SK-N-DZ (cell line): ENCODE results near the gene RNF208.

ENCODE experiments used
- DNase-seq: peaks from one replicate; pipeline ENCODE4 v3.0.0-alpha.2; 2015; ENCODE audit warnings: low spot score

The RNF208 gene

GRCh38 chr9:137228506-137228967 lies 6.5 kb upstream of the RNF208 start:
- no peak for DNase-seq

- no peak for DNase-seq
These were observed 5.9 kb upstream of the RNF208 start for GRCh38 chr9:137227853-137228505.

GRCh38 chr9:137227054-137227852 lies 5.2 kb upstream of the RNF208 start, which contains the start of gene RNF224:
TSS of gene RNF224 (plus strand) at chr9:137227502. CDS start at chr9:137228336, 834 bp downstream.
- peak; percentile 84 for DNase-seq

- DNase-seq: no peak
These were observed 4.5 kb upstream of the RNF208 start for GRCh38 chr9:137226338-137227053.

- DNase-seq: no peak
These were observed 3.8 kb upstream of the RNF208 start for GRCh38 chr9:137225699-137226331.

GRCh38 chr9:137224830-137225694 lies 3.0 kb upstream of the RNF208 start, which contains the start of gene CYSRT1:
TSS of gene CYSRT1 (plus strand) at chr9:137225174. CDS start at chr9:137225622, 448 bp downstream.
- no peak for DNase-seq

- DNase-seq: peak; percentile 99
These were observed 1.3 kb upstream of the RNF208 start for GRCh38 chr9:137223078-137223970.

DNA sequence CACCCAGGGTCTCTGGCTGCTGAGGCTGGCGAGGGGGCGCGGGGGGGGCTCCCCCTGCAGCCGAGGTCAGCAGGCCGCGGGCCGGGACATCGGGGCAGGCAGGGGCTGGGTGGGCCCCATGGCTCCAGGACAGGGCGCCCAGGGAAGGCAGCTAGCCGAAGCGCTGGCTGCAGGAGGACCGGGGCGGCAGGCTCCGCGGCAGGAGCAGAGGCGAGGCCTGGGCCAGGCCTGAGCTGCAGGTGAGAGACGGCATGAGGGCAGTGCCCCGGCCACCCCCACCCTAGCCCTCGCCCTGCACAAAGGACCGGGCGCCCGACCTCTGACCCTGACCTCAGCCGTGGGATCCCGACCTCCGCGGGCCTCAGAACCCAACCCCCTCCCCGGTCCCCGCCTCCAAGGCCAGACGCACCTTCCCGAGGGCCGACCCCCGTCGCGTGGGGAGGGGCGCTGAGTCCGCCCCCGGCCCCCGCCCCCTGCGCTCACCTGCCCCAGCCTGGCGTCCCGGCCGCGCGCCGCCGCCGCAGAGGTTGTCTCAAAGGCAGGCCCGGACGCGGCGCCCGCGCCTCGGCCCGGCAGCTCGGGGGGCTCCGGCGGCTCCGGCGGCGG lies 431 bp downstream of the RNF208 start:
- no peak for DNase-seq

GRCh38 chr9:137221095-137221505 lies 940 bp downstream of the RNF208 start:
- no peak for DNase-seq

DNA sequence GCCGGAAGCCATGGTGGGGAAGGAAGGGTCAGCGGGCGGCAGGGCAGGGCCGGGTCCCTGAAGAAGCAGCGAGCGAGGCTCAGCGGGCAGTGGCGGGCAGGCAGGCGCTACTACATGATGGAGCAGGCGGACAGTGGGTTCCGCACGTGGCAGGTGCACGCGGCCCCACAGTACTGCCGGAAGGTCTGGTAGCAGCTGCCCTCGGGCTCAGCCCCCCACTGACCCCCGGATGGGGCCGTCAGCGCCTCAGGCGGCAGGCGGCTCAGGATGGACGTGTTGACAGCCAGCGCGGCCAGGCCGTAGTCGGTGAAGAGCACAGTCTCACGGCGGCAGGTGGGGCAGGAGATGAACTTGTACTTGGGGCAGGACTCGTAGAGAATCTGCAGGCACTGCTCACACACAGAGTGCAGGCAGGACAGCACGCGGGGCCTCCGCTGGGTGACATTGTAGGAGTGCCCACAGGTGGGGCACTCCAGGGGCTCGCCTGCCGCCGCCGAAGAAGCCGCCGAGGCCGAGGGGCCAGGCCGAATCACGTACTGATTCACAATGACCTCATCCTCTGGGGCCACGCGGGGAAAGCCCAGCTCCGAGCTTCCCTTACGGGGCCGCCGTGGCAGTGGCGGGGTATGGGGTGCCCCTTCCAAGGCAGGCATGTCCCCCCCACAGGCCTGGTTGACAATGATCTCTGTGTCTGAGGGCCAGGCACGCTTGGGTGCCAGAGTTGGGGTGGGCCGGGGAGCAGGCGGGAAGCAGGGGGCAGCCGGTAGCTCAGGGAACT lies 1.5 kb downstream of the RNF208 start:
- DNase-seq: no peak

DNA sequence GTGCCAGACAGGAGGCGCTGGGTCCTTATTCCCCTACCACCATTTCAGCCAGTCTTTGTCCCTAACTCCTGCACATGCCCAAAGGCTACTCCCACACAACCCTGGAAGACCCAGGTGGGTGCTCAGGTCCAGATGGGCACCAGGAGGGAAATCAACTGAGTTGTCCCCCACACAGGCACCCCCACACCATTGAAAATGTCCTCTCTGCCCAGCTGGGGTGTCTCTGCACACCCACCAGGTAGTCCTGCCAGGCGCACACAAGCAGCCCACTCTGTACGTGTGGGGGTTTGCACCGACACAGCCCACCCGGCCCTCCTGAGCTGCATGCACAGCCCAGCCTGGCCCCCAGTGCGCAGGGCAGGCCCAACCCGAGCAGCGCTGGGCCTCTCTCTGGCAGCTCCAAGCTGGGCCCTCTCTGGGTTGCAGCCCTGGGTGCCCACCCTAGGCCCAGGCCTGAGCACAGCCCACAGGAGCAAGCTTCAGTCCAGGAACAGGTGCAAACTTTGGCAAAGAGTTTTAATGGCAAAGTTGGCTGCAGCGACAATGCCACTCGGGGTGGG lies 2.2 kb downstream of the RNF208 start:
- DNase-seq: no peak

DNA sequence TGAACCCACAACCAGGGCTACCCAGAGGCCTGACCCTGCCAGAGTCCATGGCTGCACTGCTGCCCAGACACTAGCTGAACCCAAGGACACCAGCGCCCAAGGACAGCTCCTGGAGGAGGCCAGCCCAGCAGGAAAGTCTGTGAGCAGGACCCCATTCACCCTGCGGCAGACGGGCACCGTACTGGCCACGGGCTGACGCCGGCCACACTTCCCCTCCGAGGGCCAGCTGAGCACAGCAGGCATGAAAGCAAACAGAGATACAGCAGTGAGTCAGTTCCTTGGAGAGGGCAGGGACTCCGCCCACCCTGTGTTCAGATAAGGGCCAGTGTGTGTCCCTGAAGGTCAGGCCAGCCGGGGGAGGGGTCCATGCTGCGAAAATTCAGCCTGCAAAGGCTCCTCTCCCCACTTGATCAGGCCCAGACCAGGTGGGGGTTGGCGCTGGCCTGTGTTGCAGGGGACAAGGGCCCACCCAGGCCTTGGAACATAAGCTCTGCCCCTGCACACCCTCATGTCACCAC lies 3.2 kb downstream of the RNF208 start:
- no peak for DNase-seq

DNA sequence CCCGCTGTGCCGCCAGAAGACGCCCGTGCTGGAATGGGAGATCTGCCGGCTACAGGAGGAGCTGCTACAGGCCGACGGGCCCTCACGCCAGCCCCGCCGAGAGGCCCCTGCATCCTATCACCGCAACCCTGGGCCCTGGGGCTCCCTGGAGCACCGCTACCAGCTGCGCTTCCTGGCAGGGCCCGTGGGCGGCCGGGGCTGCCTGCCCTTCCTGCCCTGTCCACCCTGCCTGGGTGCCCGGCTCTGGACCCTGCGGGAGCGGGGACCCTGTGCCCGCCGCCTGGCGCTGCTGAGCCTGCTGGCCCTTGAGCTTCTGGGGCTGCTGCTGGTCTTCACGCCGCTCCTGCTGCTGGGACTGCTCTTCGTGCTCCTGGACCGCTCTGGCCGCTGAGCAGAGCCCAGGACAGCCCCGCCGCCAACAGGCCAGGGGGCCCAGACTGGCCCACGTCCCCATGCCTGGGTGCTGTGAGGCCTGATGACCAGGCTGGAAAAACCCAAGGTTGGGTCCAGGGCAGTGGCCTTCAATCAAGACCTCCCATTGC lies 3.8 kb downstream of the RNF208 start:
- DNase-seq: no peak

GRCh38 chr9:137217276-137218211 lies 4.5 kb downstream of the RNF208 start:
- no peak for DNase-seq

DNA sequence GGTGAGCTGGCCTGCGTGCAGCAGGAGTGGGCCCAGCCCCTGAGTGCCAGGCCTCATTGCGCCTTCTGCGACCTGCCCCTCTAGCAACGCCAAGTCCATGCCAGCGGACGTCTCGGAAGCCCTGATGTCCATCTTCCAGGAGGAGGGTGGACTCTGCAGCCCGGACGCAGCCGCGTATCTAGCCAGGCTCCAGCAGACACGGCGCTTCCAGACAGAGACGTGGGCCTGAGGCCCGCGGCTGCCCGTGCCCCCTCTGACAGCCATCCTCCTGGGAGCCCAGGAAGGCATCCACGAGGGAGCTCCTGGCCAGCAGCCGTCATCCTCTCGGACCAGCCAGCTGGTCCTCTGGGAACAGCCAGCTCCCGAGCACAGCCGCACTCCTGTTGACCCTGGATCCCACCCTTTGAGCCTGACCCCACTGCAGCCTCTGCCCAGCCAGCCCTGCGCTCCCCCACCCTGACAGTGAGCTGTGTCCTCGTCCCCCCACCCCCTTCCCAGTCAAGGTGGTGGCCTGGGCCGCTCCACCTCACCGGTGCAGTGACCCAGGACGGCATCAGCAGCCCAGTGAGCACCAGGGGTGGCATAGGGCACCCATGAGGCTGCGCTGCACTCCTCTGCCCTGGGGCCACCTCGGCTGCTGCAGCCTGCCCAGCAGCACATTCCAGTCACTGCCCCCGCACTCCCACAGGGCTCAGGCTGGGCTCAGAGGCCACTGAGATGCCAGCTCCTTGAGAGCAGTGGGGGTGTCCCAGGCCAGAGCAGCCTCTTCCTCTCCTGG lies 5.7 kb downstream of the RNF208 start:
- no peak for DNase-seq
